ENCODE measurements around the gene CARD9.

CARD9 gene

GRCh38 chr9:136399176-136400037 lies 25.9 kb upstream of the CARD9 start:
- Mint-ChIP-seq H3K36me3 (ENCODE audit: low read depth) (peaks cover 28% of the 10 kb centered on the region), H3K9me3 (no peaks in the 10 kb centered on the region), H3K27ac (peak overlapping the region in 2 of 3 experiments; percentile 68 to 82), H3K27me3 (ENCODE audit: low read depth) (no peaks in the 10 kb centered on the region), H3K4me1 (peaks cover 9% of the 10 kb centered on the region), H3K4me3 (peak overlapping the region; percentile 86 to 94 (median 88))
- TF ChIP-seq CTCF (IDR thresholded peaks at IDR 0.05; ENCODE audit: unreplicated experiment in 3 of 3) = no peak

GRCh38 chr9:136398286-136398685 lies 24.8 kb upstream of the CARD9 start:
- H3K36me3 Mint-ChIP-seq (ENCODE audit: low read depth) = peaks cover 29% of the 10 kb centered on the region
- peak overlapping the region; percentile 86 to 94 (median 88) for H3K4me3 Mint-ChIP-seq
- H3K4me1 Mint-ChIP-seq = peaks cover 9% of the 10 kb centered on the region
- no peak for TF ChIP-seq CTCF (IDR thresholded peaks at IDR 0.05; ENCODE audit: unreplicated experiment in 3 of 3)
- H3K27me3 Mint-ChIP-seq (ENCODE audit: low read depth) = no peaks in the 10 kb centered on the region
- H3K27ac Mint-ChIP-seq = no peak overlapping the region
- no peaks in the 10 kb centered on the region for H3K9me3 Mint-ChIP-seq

GRCh38 chr9:136397643-136398042 lies 24.2 kb upstream of the CARD9 start:
- Mint-ChIP-seq H3K4me1 (peaks cover 9% of the 10 kb centered on the region), H3K27me3 (ENCODE audit: low read depth) (no peaks in the 10 kb centered on the region), H3K36me3 (ENCODE audit: low read depth) (peaks cover 28% of the 10 kb centered on the region), H3K4me3 (no peak overlapping the region), H3K9me3 (no peaks in the 10 kb centered on the region), H3K27ac (no peak overlapping the region)
- no peak for TF ChIP-seq CTCF (IDR thresholded peaks at IDR 0.05; ENCODE audit: unreplicated experiment in 3 of 3)

GRCh38 chr9:136396219-136396515 lies 22.7 kb upstream of the CARD9 start:
- peaks cover 9% of the 10 kb centered on the region for H3K4me1 Mint-ChIP-seq

GRCh38 chr9:136395345-136396218 lies 22.1 kb upstream of the CARD9 start:
- peaks cover 31% of the 10 kb centered on the region for H3K36me3 Mint-ChIP-seq (ENCODE audit: low read depth)
- no peaks in the 10 kb centered on the region for H3K9me3 Mint-ChIP-seq
- H3K27ac Mint-ChIP-seq = no peak overlapping the region
- peaks cover 9% of the 10 kb centered on the region for H3K4me1 Mint-ChIP-seq
- peak overlapping the region in 1 of 3 experiments; percentile 28 for H3K4me3 Mint-ChIP-seq
- no peaks in the 10 kb centered on the region for H3K27me3 Mint-ChIP-seq (ENCODE audit: low read depth)
- TF ChIP-seq CTCF (IDR thresholded peaks at IDR 0.05; ENCODE audit: unreplicated experiment in 3 of 3) = no peak

More at GRCh38 chr9:136396219-136396515, 22.7 kb upstream of the CARD9 start:
- Mint-ChIP-seq H3K4me3 (peak overlapping the region in 2 of 3 experiments; percentile 67 to 71), H3K27me3 (ENCODE audit: low read depth) (no peaks in the 10 kb centered on the region), H3K9me3 (no peaks in the 10 kb centered on the region), H3K36me3 (ENCODE audit: low read depth) (peaks cover 29% of the 10 kb centered on the region), H3K27ac (no peak overlapping the region)
- TF ChIP-seq CTCF (IDR thresholded peaks at IDR 0.05; ENCODE audit: unreplicated experiment in 3 of 3) = no peak

All from nephron (organoid).